H1 (cell line): ENCODE data around the gene TSPEAR. TPM values are rescaled to one million over a fixed set of nuclear protein-coding genes. Genes with fewer than 3 reads are reported as not detected.

Experiments
- CTCF ChIA-PET: fragments of 300-600 bp; sonication (Branson Sonifier 250); formaldehyde crosslinking; loops from one replicate; lab custom pipeline; 2021; ENCODE audit not compliant: partially characterized antibody; lab: Charles Lee
- POLR2A ChIA-PET: fragments of 300-600 bp; sonication (Branson Sonifier 250); formaldehyde crosslinking; loops from one replicate; lab custom pipeline; 2021; ENCODE audit warnings: inconsistent platforms; ENCODE audit not compliant: partially characterized antibody; lab: Charles Lee
- DNase-seq, 2 experiments: peaks; one replicate each; pipeline versions ENCODE4 v3.0.0 to v3.0.0-alpha.2; 2010 to 2022; ENCODE audit warnings: low spot score in 2 of 2, low read depth in 1 of 2, mixed read lengths in 1 of 2
- FAIRE-seq: peaks from 2 replicates; lab custom pipeline; 2011; peaks lifted over from hg19 to GRCh38; lab: Jason Lieb, UNC
- H2AFZ ChIP-seq: 2 replicates; pipeline ENCODE4 v1.8.1; 2012; ENCODE audit warnings: low read length, inconsistent platforms
- H2AK5ac ChIP-seq: 2 replicates; pipeline ENCODE4 v1.6.1; 2013; ENCODE audit warnings: low read depth, low read length
- H2BK120ac ChIP-seq: replicated peaks from 2 replicates; pipeline ENCODE3; 2013; ENCODE audit warnings: low read depth, low read length, inconsistent platforms
- H2BK12ac ChIP-seq: 2 replicates; pipeline ENCODE4 v1.6.1; 2013; ENCODE audit warnings: low read depth, low read length
- H2BK15ac ChIP-seq: 2 replicates; pipeline ENCODE4 v1.6.1; 2013; ENCODE audit warnings: low read length
- H2BK20ac ChIP-seq: 2 replicates; pipeline ENCODE4 v1.6.1; 2013; ENCODE audit warnings: low read length
- H2BK5ac ChIP-seq: 2 replicates; pipeline ENCODE4 v1.6.1; 2013; ENCODE audit warnings: low read depth, low read length
- H3K14ac ChIP-seq: 2 replicates; pipeline ENCODE4 v1.6.1; 2013; ENCODE audit warnings: inconsistent platforms; ENCODE audit not compliant: insufficient read length
- H3K18ac ChIP-seq: 2 replicates; pipeline ENCODE4 v1.6.1; 2013; ENCODE audit warnings: low read length; ENCODE audit errors: extremely low read depth
- H3K23ac ChIP-seq: 2 replicates; pipeline ENCODE4 v1.6.1; 2013; ENCODE audit warnings: inconsistent platforms; ENCODE audit not compliant: insufficient read length
- H3K23me2 ChIP-seq: 2 replicates; pipeline ENCODE4 v1.6.1; 2013; ENCODE audit warnings: low read depth, low read length
- H3K27ac ChIP-seq: 2 replicates; pipeline ENCODE4 v1.6.1; 2011; ENCODE audit warnings: low read depth, low read length, inconsistent platforms
- H3K27me3 ChIP-seq, 4 experiments: replicated peaks in 1 of 4; 1 replicate in 1 of 4; 2 replicates in 3 of 4; pipeline versions ENCODE4 v1.6.1 to v1.8.1; 2011 to 2013; ENCODE audit warnings: low read length in 3 of 4, mild to moderate bottlenecking in 3 of 4, inconsistent platforms in 2 of 4, mixed read lengths in 2 of 4, moderate library complexity in 1 of 4; ENCODE audit not compliant: control insufficient read depth in 3 of 4, insufficient read depth in 3 of 4; ENCODE audit errors: extremely low read depth in 1 of 4
- H3K36me3 ChIP-seq, 4 experiments: 2 replicates each; pipeline versions ENCODE4 v1.6.1 to v1.8.1; 2011 to 2013; ENCODE audit warnings: mild to moderate bottlenecking in 4 of 4, low read length in 3 of 4, moderate library complexity in 2 of 4, control low read depth in 1 of 4, inconsistent platforms in 1 of 4; ENCODE audit not compliant: insufficient read depth in 4 of 4, control insufficient read depth in 2 of 4
- H3K4ac ChIP-seq: replicated peaks from 2 replicates; pipeline ENCODE3; 2013; ENCODE audit warnings: low read length, low read depth, mixed read lengths, inconsistent platforms; ENCODE audit not compliant: insufficient read length
- H3K4me1 ChIP-seq, 4 experiments: replicated peaks in 1 of 4; 1 replicate in 1 of 4; 2 replicates in 3 of 4; pipeline versions ENCODE4 v1.6.1 to v1.8.1; 2011 to 2013; ENCODE audit warnings: low read length in 3 of 4, inconsistent platforms in 2 of 4, mixed read lengths in 1 of 4; ENCODE audit not compliant: insufficient read depth in 4 of 4, control insufficient read depth in 3 of 4
- H3K4me2 ChIP-seq, 2 experiments: 2 replicates each; pipeline versions ENCODE4 v1.6.1 to v1.8.1; 2011 to 2013; ENCODE audit warnings: low read depth in 2 of 2, low read length in 2 of 2, control low read depth in 1 of 2, inconsistent platforms in 1 of 2, mild to moderate bottlenecking in 1 of 2; ENCODE audit not compliant: insufficient read depth in 1 of 2
- H3K4me3 ChIP-seq, 4 experiments: fragments of 200-600, 300-600 bp in 1 of 4; sonication (generic), shearing (Covaris generic), sonication (Bioruptor Twin) in 1 of 4; 2 replicates each; pipeline versions ENCODE4 v1.5.1 to v1.8.1; 2011 to 2016; ENCODE audit warnings: low read length in 4 of 4, low read depth in 3 of 4, control low read depth in 2 of 4, inconsistent platforms in 2 of 4, mild to moderate bottlenecking in 2 of 4, mixed read lengths in 1 of 4, moderate library complexity in 1 of 4; ENCODE audit not compliant: insufficient read depth in 2 of 4; ENCODE audit errors: extremely low read depth in 1 of 4
- H3K56ac ChIP-seq: replicated peaks from 2 replicates; pipeline ENCODE3; 2013; ENCODE audit warnings: low read depth, mild to moderate bottlenecking, mixed read lengths, low read length, inconsistent platforms; ENCODE audit not compliant: insufficient read length
- H3K79me1 ChIP-seq: 2 replicates; pipeline ENCODE4 v1.6.1; 2013; ENCODE audit warnings: low read depth, low read length, control low read depth
- H3K79me2 ChIP-seq, 2 experiments: 2 replicates each; pipeline versions ENCODE4 v1.6.1 to v1.8.1; 2012 to 2013; ENCODE audit warnings: low read length in 2 of 2, mild to moderate bottlenecking in 2 of 2, inconsistent platforms in 1 of 2; ENCODE audit not compliant: insufficient read depth in 2 of 2, control insufficient read depth in 1 of 2
- H3K9ac ChIP-seq, 4 experiments: replicated peaks in 1 of 4; 1 replicate in 1 of 4; 2 replicates in 3 of 4; pipeline versions ENCODE4 v1.6.1 to v1.8.1; 2011 to 2013; ENCODE audit warnings: low read depth in 3 of 4, low read length in 3 of 4, control low read depth in 2 of 4, mild to moderate bottlenecking in 2 of 4, moderate library complexity in 2 of 4, inconsistent platforms in 1 of 4; ENCODE audit errors: extremely low read depth in 1 of 4
- H3K9me3 ChIP-seq, 2 experiments: 2 replicates each; pipeline versions ENCODE4 v1.6.1 to v1.8.1; 2012 to 2013; ENCODE audit warnings: mild to moderate bottlenecking in 2 of 2, moderate library complexity in 2 of 2, control low read depth in 1 of 2, inconsistent platforms in 1 of 2, low read depth in 1 of 2, low read length in 1 of 2, mixed read lengths in 1 of 2; ENCODE audit not compliant: insufficient read depth in 2 of 2
- H4K20me1 ChIP-seq, 2 experiments: replicated peaks in 1 of 2; 2 replicates each; pipeline versions ENCODE3 to v1.8.1; 2011 to 2013; ENCODE audit warnings: inconsistent platforms in 2 of 2, low read length in 2 of 2, mild to moderate bottlenecking in 1 of 2; ENCODE audit not compliant: insufficient read depth in 2 of 2, control insufficient read depth in 1 of 2
- H4K5ac ChIP-seq: 2 replicates; pipeline ENCODE4 v1.6.1; 2013; ENCODE audit warnings: low read length, low read depth, mixed read lengths, inconsistent platforms; ENCODE audit not compliant: insufficient read length
- H4K8ac ChIP-seq: 2 replicates; pipeline ENCODE4 v1.8.0; 2013; ENCODE audit warnings: mild to moderate bottlenecking, moderate library complexity, low read length, inconsistent platforms; ENCODE audit not compliant: insufficient read depth; ENCODE audit errors: extremely low read depth
- H4K91ac ChIP-seq: replicated peaks from 2 replicates; pipeline ENCODE3; 2013; ENCODE audit warnings: low read length, mixed read lengths, inconsistent platforms; ENCODE audit not compliant: insufficient read length
- BCL11A ChIP-seq, 2 experiments: IDR thresholded peaks; one replicate each; pipeline ENCODE4 v1.6.1; 2011; ENCODE audit warnings: low read depth in 2 of 2, low read length in 2 of 2, mild to moderate bottlenecking in 2 of 2
- KDM4A ChIP-seq: IDR thresholded peaks from one replicate; pipeline ENCODE4 v1.7.1; 2012; ENCODE audit warnings: low read depth, mild to moderate bottlenecking, moderate library complexity, low read length, inconsistent platforms; ENCODE audit not compliant: severe bottlenecking
- SAP30 ChIP-seq: fragments of 300-600 bp; sonication (generic); IDR thresholded peaks from 2 replicates; pipeline ENCODE4 v1.7.1; 2012; ENCODE audit warnings: low read length, moderate library complexity, mild to moderate bottlenecking, inconsistent platforms; ENCODE audit not compliant: insufficient read depth, insufficient replicate concordance
- WGBS, 2 experiments: shearing (Covaris generic) in 1 of 2; methylation state at CpG; one replicate each; pipeline versions ENCODE4 v1.1.6 to v1.1.7; 2013 to 2015; ENCODE audit warnings: low lambda C conversion rate in 2 of 2, mixed read lengths in 2 of 2, inconsistent platforms in 1 of 2, low coverage in 1 of 2, missing lambda C conversion rate in 1 of 2; ENCODE audit not compliant: insufficient replicate concordance in 2 of 2, insufficient coverage in 1 of 2, insufficient read length in 1 of 2; ENCODE audit errors: extremely low coverage in 1 of 2, missing lambda C conversion rate in 1 of 2; 5-methylcytosine and 5-hydroxymethylcytosine counted together
- polyA plus RNA-seq, 7 experiments: library from polyadenylated mRNA; depleted of rRNA in 3 of 7; stranded (reverse) in 5 of 7; unstranded in 2 of 7; fragments of >200 nt in 5 of 7; fragments of 200-250 nt in 2 of 7; gene quantifications; 1 replicate in 5 of 7; 2 replicates in 1 of 7; 4 replicates in 1 of 7; pipeline versions ENCODE4 v1.2.1 to v1.2.3, GENCODE V29; 2011 to 2013; ENCODE audit warnings: missing spikeins in 2 of 7, mixed read lengths in 2 of 7
- total RNA-seq: library from RNA; stranded (reverse); fragmentation: NEBNext Ultra II Directional; extraction: Animal tissue kit (Norgen Biotek cat#: 25700); gene quantifications from 2 replicates; pipeline ENCODE4 v1.2.1, GENCODE V29; 2021

TSPEAR gene
- total and polyA plus RNA-seq, 2 of the 8 experiments (the other 6 are each of a cell fraction or from before 2014, with no cell fraction given): 0.58 to 0.89 TPM

GRCh38 chr21:44496564-44497550 lies 214.5 kb downstream of the TSPEAR start:
- H2AFZ ChIP-seq: no peak overlapping the region
- 0 out of 4 replicates have a peak, but pooled peaks cover 0 to 8% of the 10 kb centered on the region in 2 experiments for H3K79me2 ChIP-seq
- H3K56ac ChIP-seq: no peak overlapping the region
- no peak overlapping the region for H2BK120ac ChIP-seq
- peaks cover 6 to 9% of the 10 kb centered on the region in 2 experiments; a peak in 1 of 4 replicates for H3K9me3 ChIP-seq
- no peak overlapping the region for H2AK5ac ChIP-seq
- WGBS, 2 experiments: 76% methylated on average over 24 of the region's 27 CpGs; no CpG with 5 or more reads in 1 of the 2 experiments
- 0 out of 2 replicates have a peak, but pooled peaks cover 2% of the 10 kb centered on the region for H3K23me2 ChIP-seq
- H3K79me1 ChIP-seq: no peaks in the 10 kb centered on the region; the same call in 1 of the 2 replicates
- CTCF ChIA-PET: interaction anchor here (0.6 to 3.0 kb wide), 9 partner anchors 8 to 453 kb away, joined by 3 to 12 read pairs (median 3); no protein-coding TSS in a partner anchor
- H3K4ac ChIP-seq: no peak overlapping the region
- POLR2A ChIA-PET: interaction anchor here (1.0 to 4.4 kb wide), 3 partner anchors 9 to 61 kb away, joined by 3 to 14 read pairs (median 3); no protein-coding TSS in a partner anchor
- H2BK20ac ChIP-seq: no peak overlapping the region
- H3K18ac ChIP-seq: no peak overlapping the region
- H2BK5ac ChIP-seq: no peak overlapping the region; the same call in 1 of the 2 replicates
- H3K27ac ChIP-seq: no peak overlapping the region
- H4K5ac ChIP-seq: no peak overlapping the region
- H3K27me3 ChIP-seq: no peaks in the 10 kb centered on the region; a peak in 1 of 7 replicates
- no peak overlapping the region for H3K23ac ChIP-seq
- no peak overlapping the region for H4K8ac ChIP-seq
- no peaks in the 10 kb centered on the region for H4K20me1 ChIP-seq
- DNase-seq: no peak
- no peak overlapping the region for H3K9ac ChIP-seq
- FAIRE-seq: no peak
- H3K4me1 ChIP-seq: peaks cover 0 to 21% (median 8%) of the 10 kb centered on the region in 4 experiments; a peak in 5 of 7 replicates
- no peak overlapping the region for H3K14ac ChIP-seq
- no peak overlapping the region for H2BK15ac ChIP-seq
- H3K4me2 ChIP-seq: peak overlapping the region; percentile 4 to 15; a peak in 1 of 4 replicates
- H3K36me3 ChIP-seq: peaks cover 0 to 9% (median 5%) of the 10 kb centered on the region in 4 experiments; a peak in 4 of 8 replicates
- H4K91ac ChIP-seq: no peak overlapping the region
- no peak overlapping the region for H2BK12ac ChIP-seq
- no peak overlapping the region for H3K4me3 ChIP-seq
- TF ChIP-seq BCL11A (IDR thresholded peaks at IDR 0.05; ENCODE audit: low read depth in 2 of 2, low read length in 2 of 2) (no peak), KDM4A (peak; percentile 16), SAP30 (no peak)
